H1 (cell line): Measurements from ENCODE around the gene WDR64. TPM values are rescaled to one million over a fixed set of nuclear protein-coding genes. Genes with fewer than 3 reads are reported as not detected.

Experiments
- CTCF ChIA-PET: fragments of 300-600 bp; sonication (Branson Sonifier 250); formaldehyde crosslinking; loops from one replicate; lab custom pipeline; 2021; ENCODE audit not compliant: partially characterized antibody; lab: Charles Lee
- POLR2A ChIA-PET: fragments of 300-600 bp; sonication (Branson Sonifier 250); formaldehyde crosslinking; loops from one replicate; lab custom pipeline; 2021; ENCODE audit warnings: inconsistent platforms; ENCODE audit not compliant: partially characterized antibody; lab: Charles Lee
- DNase-seq, 2 experiments: peaks; one replicate each; pipeline versions ENCODE4 v3.0.0 to v3.0.0-alpha.2; 2010 to 2022; ENCODE audit warnings: low spot score in 2 of 2, low read depth in 1 of 2, mixed read lengths in 1 of 2
- FAIRE-seq: peaks from 2 replicates; lab custom pipeline; 2011; peaks lifted over from hg19 to GRCh38; lab: Jason Lieb, UNC
- H2AFZ ChIP-seq: 2 replicates; pipeline ENCODE4 v1.8.1; 2012; ENCODE audit warnings: low read length, inconsistent platforms
- H2AK5ac ChIP-seq: 2 replicates; pipeline ENCODE4 v1.6.1; 2013; ENCODE audit warnings: low read depth, low read length
- H2BK120ac ChIP-seq: replicated peaks from 2 replicates; pipeline ENCODE3; 2013; ENCODE audit warnings: low read depth, low read length, inconsistent platforms
- H2BK12ac ChIP-seq: 2 replicates; pipeline ENCODE4 v1.6.1; 2013; ENCODE audit warnings: low read depth, low read length
- H2BK15ac ChIP-seq: 2 replicates; pipeline ENCODE4 v1.6.1; 2013; ENCODE audit warnings: low read length
- H2BK20ac ChIP-seq: 2 replicates; pipeline ENCODE4 v1.6.1; 2013; ENCODE audit warnings: low read length
- H2BK5ac ChIP-seq: 2 replicates; pipeline ENCODE4 v1.6.1; 2013; ENCODE audit warnings: low read depth, low read length
- H3K14ac ChIP-seq: 2 replicates; pipeline ENCODE4 v1.6.1; 2013; ENCODE audit warnings: inconsistent platforms; ENCODE audit not compliant: insufficient read length
- H3K18ac ChIP-seq: 2 replicates; pipeline ENCODE4 v1.6.1; 2013; ENCODE audit warnings: low read length; ENCODE audit errors: extremely low read depth
- H3K23ac ChIP-seq: 2 replicates; pipeline ENCODE4 v1.6.1; 2013; ENCODE audit warnings: inconsistent platforms; ENCODE audit not compliant: insufficient read length
- H3K23me2 ChIP-seq: 2 replicates; pipeline ENCODE4 v1.6.1; 2013; ENCODE audit warnings: low read depth, low read length
- H3K27ac ChIP-seq: 2 replicates; pipeline ENCODE4 v1.6.1; 2011; ENCODE audit warnings: low read depth, low read length, inconsistent platforms
- H3K27me3 ChIP-seq, 4 experiments: replicated peaks in 1 of 4; 1 replicate in 1 of 4; 2 replicates in 3 of 4; pipeline versions ENCODE4 v1.6.1 to v1.8.1; 2011 to 2013; ENCODE audit warnings: low read length in 3 of 4, mild to moderate bottlenecking in 3 of 4, inconsistent platforms in 2 of 4, mixed read lengths in 2 of 4, moderate library complexity in 1 of 4; ENCODE audit not compliant: control insufficient read depth in 3 of 4, insufficient read depth in 3 of 4; ENCODE audit errors: extremely low read depth in 1 of 4
- H3K36me3 ChIP-seq, 4 experiments: 2 replicates each; pipeline versions ENCODE4 v1.6.1 to v1.8.1; 2011 to 2013; ENCODE audit warnings: mild to moderate bottlenecking in 4 of 4, low read length in 3 of 4, moderate library complexity in 2 of 4, control low read depth in 1 of 4, inconsistent platforms in 1 of 4; ENCODE audit not compliant: insufficient read depth in 4 of 4, control insufficient read depth in 2 of 4
- H3K4ac ChIP-seq: replicated peaks from 2 replicates; pipeline ENCODE3; 2013; ENCODE audit warnings: low read length, low read depth, mixed read lengths, inconsistent platforms; ENCODE audit not compliant: insufficient read length
- H3K4me1 ChIP-seq, 4 experiments: replicated peaks in 1 of 4; 1 replicate in 1 of 4; 2 replicates in 3 of 4; pipeline versions ENCODE4 v1.6.1 to v1.8.1; 2011 to 2013; ENCODE audit warnings: low read length in 3 of 4, inconsistent platforms in 2 of 4, mixed read lengths in 1 of 4; ENCODE audit not compliant: insufficient read depth in 4 of 4, control insufficient read depth in 3 of 4
- H3K4me2 ChIP-seq, 2 experiments: 2 replicates each; pipeline versions ENCODE4 v1.6.1 to v1.8.1; 2011 to 2013; ENCODE audit warnings: low read depth in 2 of 2, low read length in 2 of 2, control low read depth in 1 of 2, inconsistent platforms in 1 of 2, mild to moderate bottlenecking in 1 of 2; ENCODE audit not compliant: insufficient read depth in 1 of 2
- H3K4me3 ChIP-seq, 4 experiments: fragments of 200-600, 300-600 bp in 1 of 4; sonication (generic), shearing (Covaris generic), sonication (Bioruptor Twin) in 1 of 4; 2 replicates each; pipeline versions ENCODE4 v1.5.1 to v1.8.1; 2011 to 2016; ENCODE audit warnings: low read length in 4 of 4, low read depth in 3 of 4, control low read depth in 2 of 4, inconsistent platforms in 2 of 4, mild to moderate bottlenecking in 2 of 4, mixed read lengths in 1 of 4, moderate library complexity in 1 of 4; ENCODE audit not compliant: insufficient read depth in 2 of 4; ENCODE audit errors: extremely low read depth in 1 of 4
- H3K56ac ChIP-seq: replicated peaks from 2 replicates; pipeline ENCODE3; 2013; ENCODE audit warnings: low read depth, mild to moderate bottlenecking, mixed read lengths, low read length, inconsistent platforms; ENCODE audit not compliant: insufficient read length
- H3K79me1 ChIP-seq: 2 replicates; pipeline ENCODE4 v1.6.1; 2013; ENCODE audit warnings: low read depth, low read length, control low read depth
- H3K79me2 ChIP-seq, 2 experiments: 2 replicates each; pipeline versions ENCODE4 v1.6.1 to v1.8.1; 2012 to 2013; ENCODE audit warnings: low read length in 2 of 2, mild to moderate bottlenecking in 2 of 2, inconsistent platforms in 1 of 2; ENCODE audit not compliant: insufficient read depth in 2 of 2, control insufficient read depth in 1 of 2
- H3K9ac ChIP-seq, 4 experiments: replicated peaks in 1 of 4; 1 replicate in 1 of 4; 2 replicates in 3 of 4; pipeline versions ENCODE4 v1.6.1 to v1.8.1; 2011 to 2013; ENCODE audit warnings: low read depth in 3 of 4, low read length in 3 of 4, control low read depth in 2 of 4, mild to moderate bottlenecking in 2 of 4, moderate library complexity in 2 of 4, inconsistent platforms in 1 of 4; ENCODE audit errors: extremely low read depth in 1 of 4
- H3K9me3 ChIP-seq, 2 experiments: 2 replicates each; pipeline versions ENCODE4 v1.6.1 to v1.8.1; 2012 to 2013; ENCODE audit warnings: mild to moderate bottlenecking in 2 of 2, moderate library complexity in 2 of 2, control low read depth in 1 of 2, inconsistent platforms in 1 of 2, low read depth in 1 of 2, low read length in 1 of 2, mixed read lengths in 1 of 2; ENCODE audit not compliant: insufficient read depth in 2 of 2
- H4K20me1 ChIP-seq, 2 experiments: replicated peaks in 1 of 2; 2 replicates each; pipeline versions ENCODE3 to v1.8.1; 2011 to 2013; ENCODE audit warnings: inconsistent platforms in 2 of 2, low read length in 2 of 2, mild to moderate bottlenecking in 1 of 2; ENCODE audit not compliant: insufficient read depth in 2 of 2, control insufficient read depth in 1 of 2
- H4K5ac ChIP-seq: 2 replicates; pipeline ENCODE4 v1.6.1; 2013; ENCODE audit warnings: low read length, low read depth, mixed read lengths, inconsistent platforms; ENCODE audit not compliant: insufficient read length
- H4K8ac ChIP-seq: 2 replicates; pipeline ENCODE4 v1.8.0; 2013; ENCODE audit warnings: mild to moderate bottlenecking, moderate library complexity, low read length, inconsistent platforms; ENCODE audit not compliant: insufficient read depth; ENCODE audit errors: extremely low read depth
- H4K91ac ChIP-seq: replicated peaks from 2 replicates; pipeline ENCODE3; 2013; ENCODE audit warnings: low read length, mixed read lengths, inconsistent platforms; ENCODE audit not compliant: insufficient read length
- ASH2L ChIP-seq: fragments of 200-600, 300-600 bp; sonication (generic); IDR thresholded peaks from one replicate; pipeline ENCODE4 v1.7.1; 2017; ENCODE audit warnings: low read length
- BACH1 ChIP-seq: IDR thresholded peaks from 2 replicates; pipeline ENCODE4 v1.6.1; 2012; ENCODE audit warnings: low read length, improper control_type of control experiment
- CHD1 ChIP-seq: IDR thresholded peaks from 2 replicates; pipeline ENCODE4 v1.6.1; 2012; ENCODE audit warnings: low read depth, low read length, improper control_type of control experiment
- HDAC2 ChIP-seq, 2 experiments: fragments of 300-600 bp in 1 of 2; sonication (generic) in 1 of 2; IDR thresholded peaks; 2 replicates each; pipeline ENCODE4 v1.6.1; 2011 to 2012; ENCODE audit warnings: low read depth in 2 of 2, low read length in 2 of 2, mild to moderate bottlenecking in 2 of 2, moderate library complexity in 2 of 2, borderline replicate concordance in 1 of 2, inconsistent platforms in 1 of 2
- KDM1A ChIP-seq: fragments of 200-600, 300-600 bp; sonication (generic); IDR thresholded peaks from 2 replicates; pipeline ENCODE4 v1.7.1; 2016; ENCODE audit warnings: mild to moderate bottlenecking, low read length, borderline replicate concordance
- WGBS, 2 experiments: shearing (Covaris generic) in 1 of 2; methylation state at CpG; one replicate each; pipeline versions ENCODE4 v1.1.6 to v1.1.7; 2013 to 2015; ENCODE audit warnings: low lambda C conversion rate in 2 of 2, mixed read lengths in 2 of 2, inconsistent platforms in 1 of 2, low coverage in 1 of 2, missing lambda C conversion rate in 1 of 2; ENCODE audit not compliant: insufficient replicate concordance in 2 of 2, insufficient coverage in 1 of 2, insufficient read length in 1 of 2; ENCODE audit errors: extremely low coverage in 1 of 2, missing lambda C conversion rate in 1 of 2; 5-methylcytosine and 5-hydroxymethylcytosine counted together
- polyA plus RNA-seq, 7 experiments: library from polyadenylated mRNA; depleted of rRNA in 3 of 7; stranded (reverse) in 5 of 7; unstranded in 2 of 7; fragments of >200 nt in 5 of 7; fragments of 200-250 nt in 2 of 7; gene quantifications; 1 replicate in 5 of 7; 2 replicates in 1 of 7; 4 replicates in 1 of 7; pipeline versions ENCODE4 v1.2.1 to v1.2.3, GENCODE V29; 2011 to 2013; ENCODE audit warnings: missing spikeins in 2 of 7, mixed read lengths in 2 of 7
- total RNA-seq: library from RNA; stranded (reverse); fragmentation: NEBNext Ultra II Directional; extraction: Animal tissue kit (Norgen Biotek cat#: 25700); gene quantifications from 2 replicates; pipeline ENCODE4 v1.2.1, GENCODE V29; 2021

The WDR64 gene
- total and polyA plus RNA-seq, 2 of the 8 experiments (the other 6 are each of a cell fraction or from before 2014, with no cell fraction given), result 0.02 TPM; not detected in 1

DNA sequence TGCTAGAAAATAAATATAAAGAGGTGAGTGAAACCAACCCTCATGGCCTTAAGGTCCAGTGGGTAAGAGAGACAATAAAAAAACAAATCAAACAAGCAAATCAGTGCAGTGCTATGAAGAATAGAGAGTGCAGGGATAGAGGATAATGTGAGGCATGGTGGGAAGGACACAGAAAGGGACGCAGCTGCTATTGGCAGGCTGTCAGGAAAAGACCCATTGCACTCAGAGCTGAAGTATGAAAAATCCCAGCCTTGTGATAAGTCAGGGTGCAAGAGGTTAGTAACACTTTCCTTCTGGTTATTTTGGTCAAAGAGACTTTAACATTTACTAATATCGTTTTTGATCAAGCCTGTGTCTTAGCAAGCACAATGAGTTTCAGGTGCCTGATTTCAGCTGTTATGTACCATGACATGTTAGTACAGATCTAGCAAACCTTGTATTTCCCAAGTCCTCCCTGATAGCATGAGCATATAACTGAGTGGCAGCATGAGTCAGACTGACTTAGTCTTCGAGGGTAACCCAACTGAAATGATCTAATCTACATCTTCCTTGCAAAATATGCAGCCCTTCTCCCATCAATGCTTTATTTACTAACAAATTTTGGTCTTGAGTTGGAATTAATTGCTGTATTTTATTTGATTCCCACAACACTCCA lies 43.6 kb upstream of the WDR64 start:
- no peaks in the 10 kb centered on the region for H3K36me3 ChIP-seq
- CTCF ChIA-PET, result interaction anchor here (1.2 to 1.3 kb wide), 2 partner anchors 22 to 226 kb away, joined by 3 read pairs; no protein-coding TSS in a partner anchor
- no peak overlapping the region for H3K27ac ChIP-seq
- peaks cover 2 to 3% of the 10 kb centered on the region in 2 experiments for H4K20me1 ChIP-seq
- no peak overlapping the region for H2BK5ac ChIP-seq
- no peaks in the 10 kb centered on the region for H3K9me3 ChIP-seq
- WGBS, 2 experiments, result 78% methylated on average over 3 of the region's 3 CpGs; no CpG with 5 or more reads in 1 of the 2 experiments
- H4K5ac ChIP-seq, result no peak overlapping the region
- H4K8ac ChIP-seq, result no peak overlapping the region
- H3K4me2 ChIP-seq, result no peak overlapping the region
- no peak overlapping the region for H2AK5ac ChIP-seq
- no peak overlapping the region for H3K56ac ChIP-seq
- no peaks in the 10 kb centered on the region for H3K23me2 ChIP-seq
- no peak overlapping the region for H2BK120ac ChIP-seq
- no peak overlapping the region for H4K91ac ChIP-seq
- FAIRE-seq (no peak), DNase-seq (no peak)
- H2BK20ac ChIP-seq, result no peak overlapping the region
- no peak overlapping the region for H2BK12ac ChIP-seq
- H2AFZ ChIP-seq, result no peak overlapping the region
- H3K4me1 ChIP-seq, result no peaks in the 10 kb centered on the region
- H3K4me3 ChIP-seq, result no peak overlapping the region
- no peak overlapping the region for H3K4ac ChIP-seq
- no peak overlapping the region for H2BK15ac ChIP-seq
- no peaks in the 10 kb centered on the region for H3K79me1 ChIP-seq
- H3K27me3 ChIP-seq, result no peaks in the 10 kb centered on the region
- no peak overlapping the region for H3K14ac ChIP-seq
- no peak overlapping the region for H3K23ac ChIP-seq
- H3K9ac ChIP-seq, result no peak overlapping the region
- POLR2A ChIA-PET, result interaction anchor here (0.8 kb wide), 1 partner anchor 231 kb away, joined by 3 read pairs; no protein-coding TSS in a partner anchor
- H3K18ac ChIP-seq, result no peak overlapping the region
- H3K79me2 ChIP-seq, result no peaks in the 10 kb centered on the region
- TF ChIP-seq CHD1 (no peak), KDM1A (no peak), ASH2L (no peak), BACH1 (no peak), HDAC2 (IDR thresholded peaks at IDR 0.05; ENCODE audit: borderline replicate concordance in 1 of 2, low read depth in 2 of 2, low read length in 2 of 2) (no peak)
